SU-DHL-6 (cell line): ENCODE data around the gene ARMC3.

Source experiments
- H2AFZ ChIP-seq: fragments of 200-600 bp; sonication (generic); 2 replicates; pipeline ENCODE4 v1.6.1; 2014; ENCODE audit warnings: low read depth, mild to moderate bottlenecking, moderate library complexity, mixed read lengths, antibody characterized with exemption, low read length; ENCODE audit not compliant: severe bottlenecking
- H3F3A ChIP-seq: fragments of 200-600 bp; shearing (Covaris generic); 2 replicates; pipeline ENCODE4 v1.6.0; 2016; ENCODE audit warnings: antibody characterized with exemption, mild to moderate bottlenecking; ENCODE audit not compliant: insufficient read depth
- H3K27ac ChIP-seq: fragments of 200-600 bp; sonication (generic); 2 replicates; pipeline ENCODE4 v1.5.1; 2016; ENCODE audit warnings: low read depth, mild to moderate bottlenecking, low read length, moderate library complexity, mixed read lengths
- H3K27me3 ChIP-seq: fragments of 200-600 bp; sonication (generic), shearing (Covaris generic); 2 replicates; pipeline ENCODE4 v1.6.0; 2014; ENCODE audit warnings: mild to moderate bottlenecking, low read length
- H3K36me3 ChIP-seq: fragments of 200-600 bp; sonication (generic); 2 replicates; pipeline ENCODE4 v1.6.1; 2014; ENCODE audit warnings: mild to moderate bottlenecking, low read length, mixed read lengths
- H3K4me2 ChIP-seq: fragments of 300-600, 200-600 bp; shearing (Covaris generic), sonication (generic); 2 replicates; pipeline ENCODE4 v1.6.0; 2014; ENCODE audit warnings: low read length, low read depth, mild to moderate bottlenecking; ENCODE audit not compliant: poor library complexity, severe bottlenecking
- H3K4me3 ChIP-seq: fragments of 200-600 bp; sonication (generic); 2 replicates; pipeline ENCODE4 v1.5.1; 2014; ENCODE audit warnings: antibody characterized with exemption, low read length, mild to moderate bottlenecking, mixed read lengths; ENCODE audit not compliant: insufficient read depth, poor library complexity, severe bottlenecking
- H3K79me2 ChIP-seq: fragments of 200-600 bp; sonication (generic); 2 replicates; pipeline ENCODE4 v1.6.1; 2014; ENCODE audit warnings: mild to moderate bottlenecking, low read length, moderate library complexity; ENCODE audit not compliant: insufficient read depth
- H3K9ac ChIP-seq: fragments of 200-600 bp; sonication (generic); 2 replicates; pipeline ENCODE4 v1.7.0; 2014; ENCODE audit warnings: mild to moderate bottlenecking, low read length
- H3K9me2 ChIP-seq: fragments of 200-600 bp; sonication (generic); replicated peaks from 2 replicates; pipeline ENCODE4 v1.6.1; 2014; ENCODE audit warnings: low read length; ENCODE audit not compliant: insufficient read depth
- H3K9me3 ChIP-seq: fragments of 200-600 bp; sonication (generic); 2 replicates; pipeline ENCODE4 v1.6.1; 2014; ENCODE audit warnings: low read length, mixed read lengths; ENCODE audit not compliant: insufficient read depth
- H4K20me1 ChIP-seq: fragments of 200-600 bp; sonication (generic); 2 replicates; pipeline ENCODE4 v1.6.1; 2014; ENCODE audit warnings: low read depth, mild to moderate bottlenecking, antibody characterized with exemption, low read length, moderate library complexity, mixed read lengths
- CTCF ChIP-seq: fragments of 200-600 bp; sonication (generic); IDR thresholded peaks from one replicate; pipeline ENCODE4 v1.5.1; 2017; ENCODE audit warnings: antibody characterized with exemption, mild to moderate bottlenecking, low read length, moderate library complexity; ENCODE audit not compliant: insufficient read depth, poor library complexity, severe bottlenecking
- EZH2phosphoT487 ChIP-seq: fragments of 200-600 bp; sonication (generic), shearing (Covaris generic); conservative IDR thresholded peaks from 2 replicates; pipeline ENCODE4 v1.6.1; 2018; ENCODE audit warnings: mild to moderate bottlenecking, antibody characterized with exemption, low read length, moderate library complexity, mixed read lengths

The ARMC3 gene

GRCh38 chr10:23021430-23021829, 93.6 kb downstream of the ARMC3 start:
- no peak overlapping the region for H3K9ac ChIP-seq
- H3K9me2 ChIP-seq = no peaks in the 10 kb centered on the region
- no peak overlapping the region for H3K4me3 ChIP-seq
- H3K79me2 ChIP-seq = no peaks in the 10 kb centered on the region
- no peaks in the 10 kb centered on the region for H3K9me3 ChIP-seq
- H3K27ac ChIP-seq = no peak overlapping the region
- H3K36me3 ChIP-seq = no peaks in the 10 kb centered on the region
- H4K20me1 ChIP-seq = no peaks in the 10 kb centered on the region
- no peaks in the 10 kb centered on the region for H3K27me3 ChIP-seq
- no peaks in the 10 kb centered on the region for H3F3A ChIP-seq
- H3K4me2 ChIP-seq = no peak overlapping the region
- H2AFZ ChIP-seq = no peak overlapping the region
- no peak for TF ChIP-seq EZH2phosphoT487
- no peak for TF ChIP-seq CTCF

- Histone ChIP-seq H3K9ac (no peak overlapping the region), H4K20me1 (no peaks in the 10 kb centered on the region)
- TF ChIP-seq EZH2phosphoT487 (no peak), CTCF (no peak)
Measured at GRCh38 chr10:23024002-23024401, 96.1 kb downstream of the ARMC3 start.

GRCh38 chr10:23031318-23031717, 103.5 kb downstream of the ARMC3 start:
- H3K27me3 ChIP-seq = no peaks in the 10 kb centered on the region
- no peak overlapping the region for H3K4me2 ChIP-seq
- no peaks in the 10 kb centered on the region for H3K9me2 ChIP-seq
- no peaks in the 10 kb centered on the region for H3K79me2 ChIP-seq
- H3K9me3 ChIP-seq = no peaks in the 10 kb centered on the region
- H2AFZ ChIP-seq = no peak overlapping the region
- H3K36me3 ChIP-seq = no peaks in the 10 kb centered on the region
- H4K20me1 ChIP-seq = no peaks in the 10 kb centered on the region
- H3F3A ChIP-seq = no peaks in the 10 kb centered on the region
- TF ChIP-seq EZH2phosphoT487 (no peak), CTCF (no peak)
- no peak overlapping the region for H3K27ac ChIP-seq
- no peak overlapping the region for H3K9ac ChIP-seq
- no peak overlapping the region for H3K4me3 ChIP-seq

More at GRCh38 chr10:23024002-23024401, 96.1 kb downstream of the ARMC3 start:
- Histone ChIP-seq H3K36me3 (no peaks in the 10 kb centered on the region), H2AFZ (no peak overlapping the region), H3K4me2 (no peak overlapping the region), H3K79me2 (no peaks in the 10 kb centered on the region), H3K27ac (no peak overlapping the region), H3F3A (no peaks in the 10 kb centered on the region), H3K27me3 (no peaks in the 10 kb centered on the region), H3K9me2 (no peaks in the 10 kb centered on the region), H3K4me3 (no peak overlapping the region), H3K9me3 (no peaks in the 10 kb centered on the region)
